SU-DHL-6 (cell line): ENCODE data around the gene SORCS2.

Experiments
- EZH2phosphoT487 ChIP-seq: fragments of 200-600 bp; sonication (generic), shearing (Covaris generic); conservative IDR thresholded peaks from 2 replicates; pipeline ENCODE4 v1.6.1; 2018; ENCODE audit warnings: mild to moderate bottlenecking, antibody characterized with exemption, low read length, moderate library complexity, mixed read lengths
- TF ChIP-seq, protein P1 (sequence below): fragments of 200-600 bp; sonication (generic); IDR thresholded peaks from one replicate; pipeline ENCODE4 v1.5.1; 2017; ENCODE audit warnings: antibody characterized with exemption, mild to moderate bottlenecking, low read length, moderate library complexity; ENCODE audit not compliant: insufficient read depth, poor library complexity, severe bottlenecking

- TF ChIP-seq, protein P1, sequence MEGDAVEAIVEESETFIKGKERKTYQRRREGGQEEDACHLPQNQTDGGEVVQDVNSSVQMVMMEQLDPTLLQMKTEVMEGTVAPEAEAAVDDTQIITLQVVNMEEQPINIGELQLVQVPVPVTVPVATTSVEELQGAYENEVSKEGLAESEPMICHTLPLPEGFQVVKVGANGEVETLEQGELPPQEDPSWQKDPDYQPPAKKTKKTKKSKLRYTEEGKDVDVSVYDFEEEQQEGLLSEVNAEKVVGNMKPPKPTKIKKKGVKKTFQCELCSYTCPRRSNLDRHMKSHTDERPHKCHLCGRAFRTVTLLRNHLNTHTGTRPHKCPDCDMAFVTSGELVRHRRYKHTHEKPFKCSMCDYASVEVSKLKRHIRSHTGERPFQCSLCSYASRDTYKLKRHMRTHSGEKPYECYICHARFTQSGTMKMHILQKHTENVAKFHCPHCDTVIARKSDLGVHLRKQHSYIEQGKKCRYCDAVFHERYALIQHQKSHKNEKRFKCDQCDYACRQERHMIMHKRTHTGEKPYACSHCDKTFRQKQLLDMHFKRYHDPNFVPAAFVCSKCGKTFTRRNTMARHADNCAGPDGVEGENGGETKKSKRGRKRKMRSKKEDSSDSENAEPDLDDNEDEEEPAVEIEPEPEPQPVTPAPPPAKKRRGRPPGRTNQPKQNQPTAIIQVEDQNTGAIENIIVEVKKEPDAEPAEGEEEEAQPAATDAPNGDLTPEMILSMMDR: no peak
- TF ChIP-seq EZH2phosphoT487: no peak
These were observed 223.8 kb downstream of the SORCS2 start for GRCh38 chr4:7415927-7416686.
